Activated naive CD8-positive, alpha-beta T cell treated with anti-CD3 and anti-CD28 coated beads, Interleukin-2, amount 10 ng/mL, durations not matched to agents 7 days and 5 days (primary cell): ENCODE results near the gene CELF1. TPM values are rescaled to one million over a fixed set of nuclear protein-coding genes. Genes with fewer than 3 reads are reported as not detected.

Source experiments
- ATAC-seq: fragments of 150-1000 bp; cut with Tn5 transposase; one replicate; pipeline ENCODE4 v1.10.0; 2021; ENCODE audit warnings: low read depth, moderate library complexity
- POLR2A ChIA-PET: fragments of 350-600 bp; sonication (Branson Sonifier 250); formaldehyde crosslinking; loops from one replicate; lab custom pipeline; 2021; ENCODE audit warnings: antibody characterized with exemption; lab: Charles Lee
- DNase-seq: peaks from one replicate; pipeline ENCODE4 v3.0.0; 2021
- H3K27ac Mint-ChIP-seq: one replicate; pipeline ENCODE4 v1.8.0; 2022; ENCODE audit warnings: mild to moderate bottlenecking, mixed read lengths
- H3K27me3 Mint-ChIP-seq: one replicate; pipeline ENCODE4 v1.8.0; 2022; ENCODE audit warnings: mild to moderate bottlenecking, moderate library complexity, mixed read lengths
- H3K36me3 Mint-ChIP-seq: one replicate; pipeline ENCODE4 v1.8.0; 2021; ENCODE audit warnings: mild to moderate bottlenecking, mixed read lengths
- H3K4me1 Mint-ChIP-seq: one replicate; pipeline ENCODE4 v1.8.0; 2021; ENCODE audit warnings: mixed read lengths
- H3K4me3 Mint-ChIP-seq: one replicate; pipeline ENCODE4 v1.8.0; 2022; ENCODE audit warnings: mild to moderate bottlenecking, moderate library complexity, mixed read lengths
- H3K9me3 Mint-ChIP-seq: one replicate; pipeline ENCODE4 v1.8.0; 2021; ENCODE audit warnings: mixed read lengths
- total RNA-seq, 2 experiments: library from RNA; stranded (reverse); gene quantifications; one replicate each; pipeline ENCODE4 v1.2.3, GENCODE V29; 2021

The CELF1 gene
- total RNA-seq, 2 experiments from 2014 or later = 102 to 113 TPM

GRCh38 chr11:47496808-47497207, 56.1 kb downstream of the CELF1 start:
- peaks cover 15% of the 10 kb centered on the region for H3K4me1 Mint-ChIP-seq
- POLR2A ChIA-PET = no interaction called here
- no peaks in the 10 kb centered on the region for H3K9me3 Mint-ChIP-seq
- no peak overlapping the region for H3K27ac Mint-ChIP-seq
- no peaks in the 10 kb centered on the region for H3K27me3 Mint-ChIP-seq
- no peak overlapping the region for H3K4me3 Mint-ChIP-seq
- ATAC-seq = no peak
- no peak for DNase-seq
- H3K36me3 Mint-ChIP-seq = peaks cover 18% of the 10 kb centered on the region

DNA sequence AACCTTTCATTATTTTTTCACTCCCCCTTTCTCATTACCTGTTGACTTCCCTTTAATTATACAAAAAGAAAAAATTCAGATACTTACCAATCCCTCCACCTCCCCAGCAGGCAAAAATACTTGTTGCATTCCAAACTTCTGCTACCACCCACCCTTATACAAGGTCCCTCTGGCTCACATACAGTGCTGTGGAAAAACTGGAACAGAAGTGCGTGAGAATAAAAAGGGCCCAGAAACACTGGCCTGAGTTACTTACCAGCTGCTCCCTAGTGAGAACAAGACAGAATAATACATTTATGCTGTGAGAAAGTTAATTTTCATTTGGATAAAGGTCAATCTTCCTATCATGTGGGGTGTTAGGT, 57.1 kb downstream of the CELF1 start:
- Mint-ChIP-seq H3K27me3 (no peaks in the 10 kb centered on the region), H3K4me3 (no peak overlapping the region), H3K4me1 (peaks cover 14% of the 10 kb centered on the region), H3K9me3 (no peaks in the 10 kb centered on the region), H3K27ac (no peak overlapping the region), H3K36me3 (peaks cover 16% of the 10 kb centered on the region)
- DNase-seq (no peak), ATAC-seq (no peak)
- POLR2A ChIA-PET = interaction anchor here (0.5 to 1.0 kb wide), 2 partner anchors 247 to 271 kb away, joined by 3 read pairs; partner anchors contain the start of gene ACP2

DNA sequence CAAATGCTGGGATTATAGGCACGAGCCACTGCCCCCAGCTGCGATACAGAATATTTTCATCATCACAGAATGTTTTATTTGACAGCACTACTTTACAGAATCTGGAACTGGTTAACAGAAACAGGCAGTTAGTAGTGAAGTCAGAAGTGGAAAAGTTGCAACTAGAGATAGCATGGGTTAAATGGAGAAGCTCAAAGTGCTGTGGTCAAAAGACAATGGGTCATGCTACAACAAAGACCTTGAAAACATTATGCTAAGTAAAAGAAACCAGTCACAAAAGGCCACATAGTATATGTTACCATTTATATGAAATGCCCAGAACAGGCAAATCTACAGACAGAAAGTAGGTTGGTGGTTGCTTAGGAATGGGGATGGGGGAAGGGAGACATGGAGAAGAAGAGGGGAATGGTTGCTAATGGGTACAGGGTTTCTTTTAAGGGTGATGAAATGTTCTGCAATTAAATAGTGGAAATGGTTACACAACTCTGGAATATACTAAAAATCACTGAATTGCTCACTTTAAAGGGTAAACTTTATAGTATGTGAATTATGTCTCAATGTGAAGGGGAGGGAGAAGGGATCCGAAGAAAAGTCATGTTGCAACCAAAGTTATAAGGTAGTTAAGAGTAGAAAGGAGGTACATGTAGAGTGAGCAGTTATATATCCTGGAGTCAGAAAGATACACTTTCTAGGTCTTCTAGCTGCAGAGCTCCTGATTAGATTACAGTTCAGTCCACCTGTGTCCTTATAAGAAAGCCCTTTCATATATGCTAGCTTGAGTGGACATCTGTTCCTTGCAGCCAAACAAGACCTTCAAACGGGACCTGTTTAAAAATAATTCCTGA, 57.7 kb downstream of the CELF1 start:
- Mint-ChIP-seq H3K27me3 (no peaks in the 10 kb centered on the region), H3K4me1 (peaks cover 12% of the 10 kb centered on the region), H3K36me3 (peaks cover 14% of the 10 kb centered on the region), H3K9me3 (no peaks in the 10 kb centered on the region), H3K4me3 (no peak overlapping the region), H3K27ac (no peak overlapping the region)
- no peak for DNase-seq
- POLR2A ChIA-PET = interaction anchor here (0.5 to 1.0 kb wide), 2 partner anchors 247 to 270 kb away, joined by 3 read pairs; partner anchors contain the start of gene ACP2
- ATAC-seq = no peak

- DNase-seq (no peak), ATAC-seq (no peak)
- H3K4me1 Mint-ChIP-seq = peaks cover 13% of the 10 kb centered on the region
- no peak overlapping the region for H3K27ac Mint-ChIP-seq
- no peaks in the 10 kb centered on the region for H3K9me3 Mint-ChIP-seq
- no peaks in the 10 kb centered on the region for H3K27me3 Mint-ChIP-seq
- no peak overlapping the region for H3K4me3 Mint-ChIP-seq
- H3K36me3 Mint-ChIP-seq = peaks cover 22% of the 10 kb centered on the region
- POLR2A ChIA-PET = no interaction called here
Observed at GRCh38 chr11:47489395-47489755, 63.6 kb downstream of the CELF1 start.

DNA sequence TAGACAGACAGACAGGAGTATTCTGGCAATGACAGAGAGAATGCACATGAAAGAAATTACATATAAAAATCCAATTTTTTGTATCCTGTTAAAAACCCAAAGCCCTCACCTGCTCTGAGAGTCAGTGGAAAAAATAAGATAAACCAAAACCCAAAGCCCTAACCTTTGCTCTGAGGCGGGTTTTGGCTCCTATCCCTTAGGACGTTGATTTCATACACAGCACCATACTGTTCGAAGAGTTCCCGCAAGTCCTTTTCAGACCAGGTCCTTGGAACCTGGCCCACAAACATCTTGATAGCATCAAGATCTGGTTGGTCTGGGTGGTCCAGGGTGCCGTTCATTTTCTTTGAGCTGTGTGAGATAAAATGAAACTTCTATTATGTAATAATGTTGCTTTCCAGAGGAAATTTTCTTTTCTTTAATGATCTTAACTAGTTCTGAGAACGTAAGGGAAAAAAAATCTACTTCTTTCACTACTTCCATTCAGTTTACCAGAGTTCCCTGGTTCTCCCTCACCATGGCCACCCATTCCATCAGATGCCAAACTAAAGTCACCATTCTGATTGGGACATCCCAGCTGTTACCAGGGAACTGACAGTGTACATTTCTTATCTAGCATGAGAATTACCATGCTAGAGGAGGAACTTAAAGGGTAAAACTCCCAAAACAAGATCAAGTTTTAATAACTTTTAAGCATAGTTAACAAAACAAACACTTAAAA, 64.1 kb downstream of the CELF1 start:
- H3K36me3 Mint-ChIP-seq = peaks cover 21% of the 10 kb centered on the region
- ATAC-seq (no peak), DNase-seq (no peak)
- peaks cover 11% of the 10 kb centered on the region for H3K4me1 Mint-ChIP-seq
- H3K4me3 Mint-ChIP-seq = no peak overlapping the region
- H3K27ac Mint-ChIP-seq = no peak overlapping the region
- H3K27me3 Mint-ChIP-seq = no peaks in the 10 kb centered on the region
- no peaks in the 10 kb centered on the region for H3K9me3 Mint-ChIP-seq
- POLR2A ChIA-PET = no interaction called here

DNA sequence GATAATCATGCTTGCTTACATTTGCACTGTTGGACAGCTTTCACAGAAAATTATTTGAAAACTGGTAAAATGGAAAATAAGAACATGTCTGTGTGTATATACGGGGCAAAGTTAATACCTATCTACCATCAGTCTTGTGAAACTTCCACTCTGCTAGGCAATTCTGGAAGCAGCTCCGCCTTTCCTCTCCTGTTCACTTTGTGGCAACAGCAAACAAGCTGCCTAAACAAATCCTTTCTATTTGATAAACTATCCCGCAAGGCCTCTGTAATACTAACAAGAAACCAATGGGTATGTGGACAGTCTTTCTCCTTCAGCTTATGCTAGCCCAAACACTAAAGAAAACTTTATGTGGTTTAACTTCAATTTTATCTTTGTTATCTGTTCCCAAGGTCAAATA, 64.8 kb downstream of the CELF1 start:
- ATAC-seq (no peak), DNase-seq (no peak)
- no peak overlapping the region for H3K4me3 Mint-ChIP-seq
- H3K27me3 Mint-ChIP-seq = no peaks in the 10 kb centered on the region
- H3K9me3 Mint-ChIP-seq = no peaks in the 10 kb centered on the region
- no peak overlapping the region for H3K27ac Mint-ChIP-seq
- POLR2A ChIA-PET = interaction anchor here (0.6 kb wide), 1 partner anchor 34 kb away, joined by 5 read pairs; no protein-coding TSS in a partner anchor
- H3K36me3 Mint-ChIP-seq = peaks cover 24% of the 10 kb centered on the region
- peaks cover 10% of the 10 kb centered on the region for H3K4me1 Mint-ChIP-seq

GRCh38 chr11:47487421-47487820, 65.5 kb downstream of the CELF1 start:
- Mint-ChIP-seq H3K36me3 (peaks cover 27% of the 10 kb centered on the region), H3K4me1 (peaks cover 8% of the 10 kb centered on the region), H3K9me3 (no peaks in the 10 kb centered on the region), H3K27ac (no peak overlapping the region), H3K4me3 (no peak overlapping the region), H3K27me3 (no peaks in the 10 kb centered on the region)
- POLR2A ChIA-PET = interaction anchor here (0.6 kb wide), 1 partner anchor 33 kb away, joined by 5 read pairs; no protein-coding TSS in a partner anchor
- DNase-seq (no peak), ATAC-seq (no peak)

GRCh38 chr11:47485107-47485506, 67.8 kb downstream of the CELF1 start:
- H3K27me3 Mint-ChIP-seq = no peaks in the 10 kb centered on the region
- H3K4me3 Mint-ChIP-seq = no peak overlapping the region
- no peak overlapping the region for H3K27ac Mint-ChIP-seq
- POLR2A ChIA-PET = no interaction called here
- H3K36me3 Mint-ChIP-seq = peaks cover 35% of the 10 kb centered on the region
- DNase-seq (no peak), ATAC-seq (no peak)
- H3K4me1 Mint-ChIP-seq = peaks cover 7% of the 10 kb centered on the region
- H3K9me3 Mint-ChIP-seq = no peaks in the 10 kb centered on the region

DNA sequence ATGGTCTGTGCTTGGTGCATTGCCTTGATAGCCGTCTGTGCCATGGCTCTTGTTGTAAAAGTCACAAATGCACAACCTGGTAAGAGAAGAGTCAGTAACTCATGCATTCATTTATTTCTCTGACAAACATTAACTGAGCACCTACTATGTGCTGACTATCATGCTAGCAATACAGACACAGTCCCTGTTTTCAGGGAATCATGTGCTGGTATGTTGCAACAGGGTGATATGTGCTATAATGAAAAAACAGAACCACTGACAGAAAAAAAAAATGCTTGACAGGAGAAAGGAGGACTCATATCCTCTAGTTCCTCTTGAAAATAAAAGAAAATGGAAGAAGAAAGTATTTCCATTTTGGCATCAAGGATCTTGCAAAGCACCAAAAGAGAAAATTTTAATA, 69.5 kb downstream of the CELF1 start:
- Mint-ChIP-seq H3K36me3 (peaks cover 38% of the 10 kb centered on the region), H3K4me3 (no peak overlapping the region), H3K27me3 (no peaks in the 10 kb centered on the region), H3K27ac (peak overlapping the region; percentile 13), H3K9me3 (no peaks in the 10 kb centered on the region), H3K4me1 (peaks cover 3% of the 10 kb centered on the region)
- POLR2A ChIA-PET = no interaction called here
- DNase-seq = no peak
- no peak for ATAC-seq

- H3K4me1 Mint-ChIP-seq = peaks cover 2% of the 10 kb centered on the region
- DNase-seq = no peak
- no peaks in the 10 kb centered on the region for H3K27me3 Mint-ChIP-seq
- no peak overlapping the region for H3K27ac Mint-ChIP-seq
- H3K36me3 Mint-ChIP-seq = peaks cover 33% of the 10 kb centered on the region
- H3K9me3 Mint-ChIP-seq = no peaks in the 10 kb centered on the region
- POLR2A ChIA-PET = no interaction called here
- H3K4me3 Mint-ChIP-seq = no peak overlapping the region
- ATAC-seq = no peak
Observed at GRCh38 chr11:47480762-47481161, 72.2 kb downstream of the CELF1 start.

DNA sequence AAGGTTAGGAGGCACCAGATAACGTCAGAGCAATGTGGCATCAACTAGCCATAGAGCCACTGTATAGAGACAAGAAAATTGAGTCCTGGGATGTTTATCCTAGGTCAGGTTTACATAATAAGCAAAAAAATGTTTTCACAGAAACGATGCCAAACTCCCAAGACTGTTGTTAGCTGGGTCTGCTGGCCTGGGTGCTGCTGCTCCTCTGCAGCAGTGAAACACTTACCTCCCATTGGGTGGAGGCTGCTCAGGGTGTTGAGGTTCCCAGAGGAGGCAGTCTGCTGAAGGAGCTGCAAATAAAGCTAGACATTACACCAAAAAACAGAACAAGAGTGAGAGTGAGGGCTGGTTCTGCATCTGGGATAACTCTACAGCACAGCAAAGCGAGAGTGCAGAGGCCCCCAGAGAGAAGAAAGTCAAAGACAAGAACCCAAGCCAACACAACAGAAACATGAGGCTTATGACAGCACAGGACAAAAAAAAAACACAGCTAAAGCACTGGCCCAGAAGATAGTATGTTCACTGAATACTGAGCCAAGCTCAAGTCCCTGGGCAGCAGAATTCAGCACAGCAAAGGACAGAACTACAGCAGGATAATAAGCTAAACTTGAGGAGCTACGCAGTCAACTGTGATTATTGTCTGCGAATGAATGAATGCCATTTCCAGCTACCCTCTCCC, 74.1 kb downstream of the CELF1 start:
- no peak for ATAC-seq
- DNase-seq = no peak
- H3K27me3 Mint-ChIP-seq = no peaks in the 10 kb centered on the region
- peaks cover 2% of the 10 kb centered on the region for H3K4me1 Mint-ChIP-seq
- no peak overlapping the region for H3K27ac Mint-ChIP-seq
- peaks cover 34% of the 10 kb centered on the region for H3K36me3 Mint-ChIP-seq
- POLR2A ChIA-PET = interaction anchor here (1.1 to 1.9 kb wide), 2 partner anchors 14 to 74 kb away, joined by 3 to 4 read pairs; partner anchors contain the start of gene CELF1
- H3K4me3 Mint-ChIP-seq = no peak overlapping the region
- no peaks in the 10 kb centered on the region for H3K9me3 Mint-ChIP-seq

GRCh38 chr11:47477753-47478152, 75.2 kb downstream of the CELF1 start:
- H3K4me3 Mint-ChIP-seq = no peak overlapping the region
- H3K4me1 Mint-ChIP-seq = peaks cover 2% of the 10 kb centered on the region
- H3K9me3 Mint-ChIP-seq = no peaks in the 10 kb centered on the region
- POLR2A ChIA-PET = interaction anchor here (1.9 kb wide), 1 partner anchor 75 kb away, joined by 4 read pairs; the partner anchor contains the start of gene CELF1
- no peaks in the 10 kb centered on the region for H3K27me3 Mint-ChIP-seq
- DNase-seq (no peak), ATAC-seq (no peak)
- no peak overlapping the region for H3K27ac Mint-ChIP-seq
- peaks cover 32% of the 10 kb centered on the region for H3K36me3 Mint-ChIP-seq

GRCh38 chr11:47477323-47477722, 75.6 kb downstream of the CELF1 start:
- H3K4me1 Mint-ChIP-seq = peaks cover 2% of the 10 kb centered on the region
- no peak for DNase-seq
- H3K27ac Mint-ChIP-seq = no peak overlapping the region
- POLR2A ChIA-PET = no interaction called here
- no peaks in the 10 kb centered on the region for H3K27me3 Mint-ChIP-seq
- H3K36me3 Mint-ChIP-seq = peaks cover 29% of the 10 kb centered on the region
- H3K4me3 Mint-ChIP-seq = no peak overlapping the region
- H3K9me3 Mint-ChIP-seq = no peaks in the 10 kb centered on the region
- no peak for ATAC-seq
